GM19328 (cell line): Measurements from ENCODE around the gene NEURL1.

Source experiments
- ATAC-seq: cut with Tn5 transposase; IDR thresholded peaks from one replicate; pipeline ENCODE4 v1.9.1; 2021; ENCODE audit warnings: mild to moderate bottlenecking, moderate library complexity; ENCODE audit not compliant: unreplicated experiment

NEURL1 gene

DNA sequence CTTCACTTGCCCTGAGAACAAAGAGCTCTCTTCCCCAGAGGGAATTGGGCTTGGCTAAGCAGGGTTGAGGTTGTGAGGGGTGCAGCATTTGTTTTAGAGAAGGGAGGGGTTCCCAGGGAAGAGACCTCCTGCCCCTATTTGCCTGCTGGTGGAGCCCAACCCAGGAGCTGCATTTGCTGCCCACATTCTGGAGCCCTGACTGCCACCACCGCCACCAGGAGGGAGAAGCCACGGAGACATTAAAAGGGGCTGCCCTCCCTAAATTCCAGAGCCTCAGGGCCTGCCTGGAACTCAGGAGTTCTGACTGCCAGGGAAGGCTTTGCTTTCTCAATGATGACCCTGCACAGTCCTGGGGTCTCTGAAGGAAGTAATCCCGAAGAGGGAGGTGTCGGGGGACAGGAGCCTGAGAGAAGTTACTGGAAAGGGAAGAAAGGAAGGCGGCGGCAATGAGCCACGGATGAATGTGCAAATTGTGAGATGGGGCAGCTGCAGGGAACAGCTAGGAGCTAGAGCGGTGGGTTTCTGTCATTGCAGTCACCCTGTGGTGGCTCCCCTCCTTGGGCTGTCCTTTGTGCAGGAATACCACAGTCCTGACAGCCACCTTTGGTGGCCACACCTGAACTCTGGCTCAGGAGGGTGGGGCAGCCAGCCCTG lies 51.3 kb downstream of the NEURL1 start:
- ATAC-seq, result no peak

GRCh38 chr10:103545366-103545765 lies 51.9 kb downstream of the NEURL1 start:
- ATAC-seq, result no peak

DNA sequence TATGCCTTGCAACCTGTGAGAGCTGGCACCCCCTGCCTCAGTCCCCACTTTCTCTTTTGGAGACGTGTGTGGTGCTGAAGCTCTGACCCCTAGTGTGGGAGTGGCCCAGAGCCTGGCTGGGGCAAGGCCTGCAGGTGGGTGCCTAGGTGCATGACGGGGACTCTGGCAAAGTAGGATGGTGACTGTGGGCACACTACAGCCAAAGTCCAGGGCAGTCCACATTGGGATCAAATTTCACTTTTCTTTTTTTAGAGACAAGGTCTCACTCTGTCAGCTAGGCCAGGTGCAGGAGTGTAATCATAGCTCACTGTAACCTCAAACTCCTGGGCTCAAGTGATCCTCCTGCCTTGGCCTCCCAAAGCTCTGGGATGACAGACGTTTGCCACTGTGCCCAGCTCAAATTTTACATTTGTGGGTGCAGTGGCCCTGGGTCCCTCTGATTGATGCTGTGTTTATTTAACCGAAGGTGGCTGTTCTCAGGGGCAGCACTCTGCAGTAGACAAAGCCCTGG lies 52.3 kb downstream of the NEURL1 start:
- no peak for ATAC-seq

- ATAC-seq, result no peak
These were observed 52.9 kb downstream of the NEURL1 start for GRCh38 chr10:103546401-103546800.

- ATAC-seq, result no peak
These were observed 54.0 kb downstream of the NEURL1 start for GRCh38 chr10:103547391-103547946.

- ATAC-seq, result no peak
These were observed 54.5 kb downstream of the NEURL1 start for GRCh38 chr10:103548006-103548405.

GRCh38 chr10:103548581-103549348 lies 55.3 kb downstream of the NEURL1 start:
- no peak for ATAC-seq

GRCh38 chr10:103549349-103549685 lies 55.8 kb downstream of the NEURL1 start:
- ATAC-seq, result no peak

DNA sequence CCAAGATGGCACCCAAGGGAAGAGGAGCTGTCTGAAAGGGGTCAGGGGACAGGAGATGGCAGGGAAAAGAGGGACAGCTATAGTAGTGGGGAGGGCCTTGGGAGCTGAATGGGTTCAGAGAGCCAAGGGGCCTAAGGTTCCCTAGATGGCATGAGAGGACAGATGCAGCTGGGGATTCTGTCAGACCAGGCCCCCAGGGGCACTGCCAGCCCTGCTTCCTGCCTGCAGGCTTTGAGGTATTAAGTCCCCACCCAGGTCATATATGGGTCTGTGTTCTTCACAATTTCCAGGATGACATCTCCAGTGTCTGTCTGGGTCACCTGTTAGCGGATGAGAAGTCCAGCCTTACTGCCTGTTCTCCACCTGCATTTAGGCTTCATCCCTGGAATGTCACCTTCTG lies 56.7 kb downstream of the NEURL1 start:
- ATAC-seq, result no peak

- no peak for ATAC-seq
These were observed 58.4 kb downstream of the NEURL1 start for GRCh38 chr10:103551619-103552602.

DNA sequence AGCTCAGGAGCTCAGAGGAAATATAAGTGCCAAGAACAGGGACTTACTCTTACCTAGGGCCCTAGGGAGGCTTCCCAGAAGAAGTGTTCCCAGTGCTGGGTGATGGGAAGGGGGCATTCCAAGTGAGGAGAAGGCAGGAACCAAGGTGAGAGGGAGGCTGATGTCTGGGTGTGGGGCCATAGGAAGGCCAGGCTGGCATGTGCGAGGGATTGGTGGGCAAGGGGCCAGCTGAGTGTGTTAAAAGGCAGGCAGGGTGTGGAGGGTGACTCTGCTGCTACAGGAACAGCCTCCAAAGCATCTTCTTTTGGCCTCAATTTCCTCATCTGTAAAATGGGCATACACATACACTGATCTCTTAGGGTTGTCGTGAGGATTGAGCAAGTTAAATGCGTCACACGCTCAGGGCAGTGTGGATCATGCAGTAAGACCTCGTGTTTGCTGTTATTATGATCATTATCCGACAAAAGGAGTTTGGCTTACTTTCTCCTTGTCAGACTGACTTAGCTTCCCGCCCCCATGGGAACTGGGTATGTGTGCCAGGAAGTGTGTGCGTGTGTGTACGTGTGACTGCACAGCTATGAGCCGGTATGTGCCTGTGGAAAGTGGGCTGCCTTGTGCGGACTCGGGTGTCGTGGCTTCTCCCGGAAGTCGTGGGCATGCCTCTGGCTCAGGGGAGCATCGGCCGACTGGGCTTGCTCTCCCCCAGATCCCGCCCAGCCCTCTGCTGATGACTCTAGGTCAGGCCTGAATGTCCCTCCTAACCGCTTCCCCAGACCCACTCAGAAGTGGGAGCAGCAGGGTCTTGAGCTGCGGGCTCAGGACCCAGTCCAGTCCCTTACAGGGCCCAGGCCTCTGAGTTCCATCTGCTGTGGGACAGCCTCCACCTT lies 59.6 kb downstream of the NEURL1 start:
- ATAC-seq, result no peak

- ATAC-seq, result no peak
These were observed 60.4 kb downstream of the NEURL1 start for GRCh38 chr10:103553743-103554487.

GRCh38 chr10:103554488-103555324 lies 61.2 kb downstream of the NEURL1 start:
- ATAC-seq, result no peak

GRCh38 chr10:103555325-103555649 lies 61.8 kb downstream of the NEURL1 start:
- no peak for ATAC-seq

- no peak for ATAC-seq
These were observed 62.2 kb downstream of the NEURL1 start for GRCh38 chr10:103555712-103556111.

GRCh38 chr10:103556383-103557007 lies 63.0 kb downstream of the NEURL1 start:
- ATAC-seq, result no peak

GRCh38 chr10:103557455-103557854 lies 64.0 kb downstream of the NEURL1 start:
- ATAC-seq, result no peak

GRCh38 chr10:103558911-103559310 lies 65.4 kb downstream of the NEURL1 start:
- no peak for ATAC-seq
